ENCODE results near the gene RAB3IL1.

RAB3IL1 gene

DNA sequence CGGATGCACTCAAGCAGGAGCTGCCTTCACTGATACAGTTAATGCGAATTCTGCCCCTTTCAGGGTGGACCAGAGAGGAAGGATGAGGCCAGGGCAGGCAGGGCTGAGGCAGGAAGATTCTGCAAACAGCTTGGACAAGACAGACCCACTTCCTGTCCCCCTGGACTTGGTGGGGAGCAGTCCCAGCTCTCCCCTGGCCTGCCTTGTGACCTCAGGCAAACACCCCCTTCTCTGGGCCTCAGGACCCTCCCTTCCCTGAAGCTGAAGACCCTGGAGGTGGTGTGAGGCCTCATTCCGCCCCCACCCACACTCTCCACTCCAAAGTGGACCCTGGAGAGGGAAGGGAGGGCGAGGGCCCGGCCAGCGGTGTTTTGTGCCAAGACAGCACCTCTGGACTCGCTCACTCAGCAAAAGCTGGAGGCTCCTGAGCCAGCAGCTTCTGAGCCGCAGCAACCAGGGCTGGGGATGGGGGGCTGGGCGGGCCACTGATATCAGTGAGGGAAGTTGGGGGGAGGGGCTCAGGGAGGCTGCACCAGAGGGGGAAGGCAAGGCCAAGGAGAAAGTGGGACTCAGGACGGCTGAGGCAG is 8.5 kb downstream of the RAB3IL1 start:
- no peak for DNase-seq (ENCODE audit: low read depth)
- no peak overlapping the region for H3K4me3 ChIP-seq (replicated peaks; ENCODE audit: low read depth, low read length)
- TF ChIP-seq, protein P1, sequence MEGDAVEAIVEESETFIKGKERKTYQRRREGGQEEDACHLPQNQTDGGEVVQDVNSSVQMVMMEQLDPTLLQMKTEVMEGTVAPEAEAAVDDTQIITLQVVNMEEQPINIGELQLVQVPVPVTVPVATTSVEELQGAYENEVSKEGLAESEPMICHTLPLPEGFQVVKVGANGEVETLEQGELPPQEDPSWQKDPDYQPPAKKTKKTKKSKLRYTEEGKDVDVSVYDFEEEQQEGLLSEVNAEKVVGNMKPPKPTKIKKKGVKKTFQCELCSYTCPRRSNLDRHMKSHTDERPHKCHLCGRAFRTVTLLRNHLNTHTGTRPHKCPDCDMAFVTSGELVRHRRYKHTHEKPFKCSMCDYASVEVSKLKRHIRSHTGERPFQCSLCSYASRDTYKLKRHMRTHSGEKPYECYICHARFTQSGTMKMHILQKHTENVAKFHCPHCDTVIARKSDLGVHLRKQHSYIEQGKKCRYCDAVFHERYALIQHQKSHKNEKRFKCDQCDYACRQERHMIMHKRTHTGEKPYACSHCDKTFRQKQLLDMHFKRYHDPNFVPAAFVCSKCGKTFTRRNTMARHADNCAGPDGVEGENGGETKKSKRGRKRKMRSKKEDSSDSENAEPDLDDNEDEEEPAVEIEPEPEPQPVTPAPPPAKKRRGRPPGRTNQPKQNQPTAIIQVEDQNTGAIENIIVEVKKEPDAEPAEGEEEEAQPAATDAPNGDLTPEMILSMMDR (IDR thresholded peaks at IDR 0.05; ENCODE audit: low read length, missing control alignments): no peak

DNA sequence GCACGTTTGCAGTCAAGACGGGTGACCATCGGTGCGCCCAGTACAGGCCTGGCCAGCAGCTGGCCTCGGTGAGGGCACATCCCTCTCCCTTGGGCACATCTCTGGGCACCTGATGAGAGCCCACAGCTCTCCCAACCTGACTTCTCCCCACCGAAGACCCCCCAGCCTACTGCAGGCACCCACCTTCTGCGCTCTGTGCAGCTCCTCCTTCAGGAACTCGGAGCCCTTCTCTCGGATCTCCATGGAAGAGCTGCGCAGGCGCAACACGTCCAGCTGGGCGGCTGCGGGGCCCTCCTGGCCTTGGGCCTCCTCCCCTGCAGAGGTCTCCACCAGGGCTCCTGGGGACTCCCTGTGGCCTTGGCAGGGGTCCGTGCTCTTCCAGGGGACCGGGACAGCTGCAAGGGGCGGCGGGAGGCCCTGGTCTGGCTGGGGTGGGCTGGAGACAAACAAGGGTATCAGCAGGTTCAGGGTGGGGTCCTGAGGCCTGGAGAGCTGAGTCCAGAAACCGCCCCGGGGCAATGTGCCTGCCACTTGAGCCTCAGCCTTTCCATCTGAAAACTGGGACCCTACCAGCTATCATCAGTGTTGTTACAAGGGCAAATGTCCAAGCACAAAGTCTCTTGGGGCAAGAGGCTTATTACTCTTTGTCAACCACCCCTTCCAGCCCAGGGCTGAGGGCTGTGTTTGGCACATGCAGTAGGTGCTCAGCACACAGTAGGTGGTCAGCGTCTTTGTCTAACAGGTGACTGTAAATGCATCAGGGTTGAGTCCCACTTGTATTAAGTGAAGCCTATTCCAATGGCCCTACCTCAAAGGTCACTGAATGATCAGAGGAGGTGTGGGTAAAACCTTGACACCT is 9.3 kb downstream of the RAB3IL1 start:
- no peak overlapping the region for H3K4me3 ChIP-seq (replicated peaks; ENCODE audit: low read depth, low read length)
- no peak for DNase-seq (ENCODE audit: low read depth)
- TF ChIP-seq, protein P1 (IDR thresholded peaks at IDR 0.05; ENCODE audit: low read length, missing control alignments): no peak

DNA sequence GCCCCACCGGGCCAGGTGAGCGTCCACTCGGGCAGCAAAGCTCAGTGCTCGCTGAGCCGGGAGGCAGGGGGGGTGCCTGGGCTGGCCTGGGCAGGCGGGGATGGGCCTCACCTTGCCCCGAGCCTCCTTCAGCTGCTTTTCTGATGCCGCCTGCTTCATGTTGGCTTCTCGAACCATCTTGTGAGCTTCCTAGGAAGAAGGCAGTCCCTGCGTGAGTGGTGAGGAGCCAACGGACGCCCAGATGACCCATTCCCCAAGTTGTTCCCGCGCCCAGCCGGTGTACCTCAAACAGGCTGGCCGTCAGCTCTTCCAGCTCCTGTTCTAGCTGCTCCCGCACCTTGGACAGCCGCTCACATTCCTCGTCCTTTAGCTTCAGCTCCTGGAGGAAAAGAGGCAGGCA is 10.1 kb downstream of the RAB3IL1 start:
- no peak overlapping the region for H3K4me3 ChIP-seq (replicated peaks; ENCODE audit: low read depth, low read length)
- TF ChIP-seq, protein P1 (IDR thresholded peaks at IDR 0.05; ENCODE audit: low read length, missing control alignments): no peak
- DNase-seq (ENCODE audit: low read depth): no peak

DNA sequence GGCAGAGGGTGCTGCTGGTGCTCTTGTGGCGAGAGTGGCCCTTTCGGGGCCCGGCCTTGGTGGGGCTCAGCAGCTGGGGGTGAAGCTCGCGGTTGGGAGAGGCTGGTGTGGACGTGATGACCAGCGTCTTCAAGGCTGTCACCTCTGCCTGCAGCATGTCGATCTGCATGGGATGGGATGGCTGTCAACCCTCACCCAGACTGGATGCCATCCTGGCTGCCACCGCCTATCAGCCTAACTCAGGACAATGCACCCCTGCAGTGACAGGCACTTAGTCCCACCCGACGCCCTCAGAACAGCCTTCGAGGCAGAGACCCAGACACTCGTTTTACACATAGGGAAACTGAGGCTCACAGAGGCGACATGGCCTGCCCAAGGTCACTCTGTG is 10.8 kb downstream of the RAB3IL1 start:
- DNase-seq (ENCODE audit: low read depth): no peak
- H3K4me3 ChIP-seq (replicated peaks; ENCODE audit: low read depth, low read length): no peak overlapping the region
- TF ChIP-seq, protein P1 (IDR thresholded peaks at IDR 0.05; ENCODE audit: low read length, missing control alignments): no peak

DNA sequence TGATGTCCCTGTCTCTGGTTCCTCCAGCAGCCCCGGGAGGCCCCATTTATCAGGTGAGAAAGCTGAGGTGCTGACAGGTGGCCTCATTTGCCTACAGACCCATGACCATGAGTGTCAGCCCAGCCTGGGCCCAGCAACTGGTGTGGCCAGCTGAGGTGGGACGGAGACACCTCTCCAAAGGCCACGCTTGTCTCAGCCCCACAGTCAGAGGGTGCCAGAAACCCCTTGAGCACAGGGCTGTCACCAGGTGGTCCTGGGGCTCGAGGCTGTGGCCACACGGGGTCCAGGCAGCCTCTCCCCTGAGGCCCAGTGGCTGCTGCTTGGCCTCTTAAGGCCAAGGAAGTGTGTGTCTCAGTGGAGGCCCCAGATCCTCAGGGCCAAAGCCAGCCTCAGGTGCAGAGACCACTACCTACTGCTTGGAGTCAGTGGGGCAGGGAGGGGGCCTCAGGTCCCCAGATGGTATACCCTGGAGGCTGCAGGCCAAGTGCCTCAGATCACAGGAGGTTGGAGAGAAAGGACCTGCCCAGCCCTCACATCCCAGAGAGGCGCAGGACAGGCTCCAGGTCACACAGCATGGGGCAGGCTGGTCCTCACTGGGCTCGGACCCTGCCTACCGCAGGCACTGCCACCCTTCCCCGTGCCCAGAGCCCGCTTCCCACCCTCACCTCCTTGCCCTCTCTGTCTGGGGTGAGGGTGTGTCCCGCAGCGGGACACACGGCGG is 11.4 kb downstream of the RAB3IL1 start:
- H3K4me3 ChIP-seq (replicated peaks; ENCODE audit: low read depth, low read length): no peak overlapping the region
- TF ChIP-seq, protein P1 (IDR thresholded peaks at IDR 0.05; ENCODE audit: low read length, missing control alignments): no peak
- DNase-seq (ENCODE audit: low read depth): no peak

DNA sequence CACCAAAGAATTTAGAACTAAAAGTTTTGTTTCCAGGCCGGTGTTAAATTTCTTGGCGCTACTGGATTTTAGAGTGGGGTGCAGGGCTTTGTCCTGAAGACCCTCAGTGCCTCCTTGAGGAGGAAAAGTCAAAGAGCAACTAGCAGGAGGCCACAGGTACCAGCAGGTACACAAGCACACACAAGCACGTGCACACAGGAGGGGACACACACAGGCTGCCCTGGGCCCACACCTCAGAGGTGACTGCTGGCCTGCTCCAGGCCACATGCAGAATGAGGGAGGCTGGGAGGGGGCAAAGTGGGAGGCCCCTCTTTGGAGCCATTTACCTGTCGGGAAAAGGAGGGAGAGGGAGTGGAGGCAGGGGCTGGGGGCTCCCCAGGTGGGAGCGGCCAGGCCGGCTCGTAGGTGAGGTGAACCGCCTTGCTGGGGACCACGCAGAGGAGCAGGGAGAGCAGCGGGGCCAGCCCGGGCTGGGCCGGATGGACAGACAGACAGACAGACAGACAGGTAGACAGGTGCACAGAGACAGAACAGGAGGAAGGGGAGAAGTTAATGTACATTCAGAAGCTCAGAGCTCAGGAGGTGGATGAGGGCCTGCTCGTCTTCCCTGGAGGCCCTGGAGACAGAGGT is 12.2 kb downstream of the RAB3IL1 start:
- TF ChIP-seq, protein P1 (IDR thresholded peaks at IDR 0.05; ENCODE audit: low read length, missing control alignments): no peak
- no peak for DNase-seq (ENCODE audit: low read depth)
- no peak overlapping the region for H3K4me3 ChIP-seq (replicated peaks; ENCODE audit: low read depth, low read length)

Data from fibroblast of pulmonary artery (primary cell).